Esophagus muscularis mucosa (tissue), 4 donors: Measurements from ENCODE around the gene KLK7. TPM values are rescaled to one million over a fixed set of nuclear protein-coding genes. Genes with fewer than 3 reads are reported as not detected.

Experiments used
- DNase-seq: peaks from one replicate; pipeline ENCODE4 v3.0.0-alpha.2; 2017; ENCODE audit errors: extremely low spot score
- H3K27ac ChIP-seq, 4 donors: fragments of 200-600 bp; sonication (generic); replicated peaks in 1 of 4; 1 replicate in 3 of 4; 2 replicates in 1 of 4; pipeline ENCODE4 v1.5.1; 2016 to 2019; ENCODE audit warnings: mild to moderate bottlenecking in 1 of 4
- H3K27me3 ChIP-seq, 4 donors: fragments of 200-600 bp; sonication (generic); one replicate each; pipeline versions ENCODE4 v1.5.1 to v1.6.0; 2016 to 2019
- H3K36me3 ChIP-seq, 4 donors: fragments of 200-600 bp; sonication (generic); one replicate each; pipeline ENCODE4 v1.5.1; 2016 to 2019
- H3K4me1 ChIP-seq, 4 donors: fragments of 200-600 bp; sonication (generic); one replicate each; pipeline ENCODE4 v1.5.1; 2016 to 2019
- H3K4me3 ChIP-seq, 4 donors: fragments of 200-600 bp; sonication (generic); 1 replicate in 2 of 4; 2 replicates in 2 of 4; pipeline ENCODE4 v1.5.1; 2016 to 2019; ENCODE audit warnings: mild to moderate bottlenecking in 4 of 4, moderate library complexity in 1 of 4
- H3K9me3 ChIP-seq, 4 donors: fragments of 200-600 bp; sonication (generic); 1 replicate in 3 of 4; 2 replicates in 1 of 4; pipeline ENCODE4 v1.5.1; 2016 to 2019
- EP300 ChIP-seq: sonication (generic); formaldehyde crosslinking; IDR thresholded peaks from one replicate; pipeline ENCODE4 v1.6.1; 2017; ENCODE audit warnings: antibody characterized with exemption
- POLR2A ChIP-seq: fragments of 450-650 bp; IDR thresholded peaks from one replicate; pipeline ENCODE4 v1.6.1; 2017; ENCODE audit warnings: antibody characterized with exemption, moderate library complexity, mild to moderate bottlenecking, low read depth
- POLR2AphosphoS5 ChIP-seq, 2 donors: sonication (generic); formaldehyde crosslinking; IDR thresholded peaks; one replicate each; pipeline ENCODE4 v1.6.1; 2017; ENCODE audit warnings: antibody characterized with exemption in 2 of 2
- WGBS: methylation state at CpG from one replicate; pipeline ENCODE4 v1.1.5; 2018; 5-methylcytosine and 5-hydroxymethylcytosine counted together
- intact Hi-C: fragments of 100-400 bp; cut with DNase I; formaldehyde crosslinking; loops from one replicate; pipeline ENCODE4 v1.15.1; 2023
- total RNA-seq, 4 donors: library from RNA; depleted of rRNA; stranded (reverse); fragments of >200 nt; gene quantifications; one replicate each; pipeline versions ENCODE4 v1.1.0 to v1.2.1, GENCODE V29; 2016
- TF ChIP-seq, protein P1 (sequence below), 3 experiments: fragments of 200-600 bp in 2 of 3; fragments of 450-650 bp in 1 of 3; sonication (generic) in 2 of 3; IDR thresholded peaks; one replicate each; pipeline ENCODE4 v1.5.1; 2017 to 2019; ENCODE audit warnings: antibody characterized with exemption in 3 of 3, mild to moderate bottlenecking in 2 of 3, moderate library complexity in 1 of 3

KLK7 gene
- total RNA-seq, 4 donors from 2014 or later: 0.32 to 0.33 TPM; not detected in 2

GRCh38 chr19:50963381-50963780 is 20.3 kb downstream of the KLK7 start:
- WGBS: 77% methylated on average over 6 of the region's 6 CpGs
- no peak for DNase-seq
- Histone ChIP-seq H3K27ac (no peak overlapping the region), H3K4me1 (no peaks in the 10 kb centered on the region), H3K27me3 (peaks cover 0 to 77% (median 0%) of the 10 kb centered on the region in 4 donors), H3K9me3 (peaks cover 0 to 3% (median 0%) of the 10 kb centered on the region in 4 donors), H3K4me3 (no peak overlapping the region), H3K36me3 (no peaks in the 10 kb centered on the region)
- TF ChIP-seq POLR2A (no peak), EP300 (no peak), POLR2AphosphoS5 (IDR thresholded peaks at IDR 0.05) (no peak)
- TF ChIP-seq, protein P1, sequence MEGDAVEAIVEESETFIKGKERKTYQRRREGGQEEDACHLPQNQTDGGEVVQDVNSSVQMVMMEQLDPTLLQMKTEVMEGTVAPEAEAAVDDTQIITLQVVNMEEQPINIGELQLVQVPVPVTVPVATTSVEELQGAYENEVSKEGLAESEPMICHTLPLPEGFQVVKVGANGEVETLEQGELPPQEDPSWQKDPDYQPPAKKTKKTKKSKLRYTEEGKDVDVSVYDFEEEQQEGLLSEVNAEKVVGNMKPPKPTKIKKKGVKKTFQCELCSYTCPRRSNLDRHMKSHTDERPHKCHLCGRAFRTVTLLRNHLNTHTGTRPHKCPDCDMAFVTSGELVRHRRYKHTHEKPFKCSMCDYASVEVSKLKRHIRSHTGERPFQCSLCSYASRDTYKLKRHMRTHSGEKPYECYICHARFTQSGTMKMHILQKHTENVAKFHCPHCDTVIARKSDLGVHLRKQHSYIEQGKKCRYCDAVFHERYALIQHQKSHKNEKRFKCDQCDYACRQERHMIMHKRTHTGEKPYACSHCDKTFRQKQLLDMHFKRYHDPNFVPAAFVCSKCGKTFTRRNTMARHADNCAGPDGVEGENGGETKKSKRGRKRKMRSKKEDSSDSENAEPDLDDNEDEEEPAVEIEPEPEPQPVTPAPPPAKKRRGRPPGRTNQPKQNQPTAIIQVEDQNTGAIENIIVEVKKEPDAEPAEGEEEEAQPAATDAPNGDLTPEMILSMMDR (IDR thresholded peaks at IDR 0.05): no peak
- intact Hi-C loops: no loop called here

DNA sequence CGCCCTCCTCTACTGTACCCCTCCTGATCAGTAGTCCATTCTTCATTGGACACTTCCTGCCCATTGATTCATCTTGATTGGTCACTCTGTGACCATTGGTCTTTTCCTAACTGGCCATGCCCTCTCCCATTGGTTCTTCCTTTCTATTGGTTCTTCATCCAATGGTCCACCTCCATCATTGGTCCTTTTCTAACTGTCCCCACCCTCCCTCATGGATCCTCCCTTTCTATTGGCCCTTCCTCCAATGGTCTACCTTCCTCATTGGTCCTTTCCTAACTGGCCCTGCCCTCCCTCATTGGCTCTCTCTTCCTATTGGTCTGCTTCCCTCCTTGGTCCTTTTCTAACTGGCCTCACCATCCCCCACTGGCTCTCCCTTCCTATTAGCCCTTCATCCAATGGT is 21.5 kb downstream of the KLK7 start:
- H3K9me3 ChIP-seq: peaks cover 0 to 3% (median 0%) of the 10 kb centered on the region in 4 donors
- DNase-seq: no peak
- intact Hi-C loops: no loop called here
- no peak overlapping the region for H3K4me3 ChIP-seq
- H3K27me3 ChIP-seq: peaks cover 0 to 77% (median 0%) of the 10 kb centered on the region in 4 donors
- H3K36me3 ChIP-seq: no peaks in the 10 kb centered on the region
- H3K27ac ChIP-seq: no peak overlapping the region
- WGBS: 92% methylated on average over 1 of the region's 1 CpG
- no peaks in the 10 kb centered on the region for H3K4me1 ChIP-seq
- TF ChIP-seq EP300 (no peak), POLR2A (no peak), POLR2AphosphoS5 (IDR thresholded peaks at IDR 0.05) (no peak)
- TF ChIP-seq, protein P1 (IDR thresholded peaks at IDR 0.05): no peak

GRCh38 chr19:50959731-50960500 is 23.8 kb downstream of the KLK7 start:
- no peak overlapping the region for H3K4me3 ChIP-seq
- no peak overlapping the region for H3K27ac ChIP-seq
- no peak for DNase-seq
- WGBS: 55% methylated on average over 9 of the region's 9 CpGs
- no peaks in the 10 kb centered on the region for H3K4me1 ChIP-seq
- H3K36me3 ChIP-seq: no peaks in the 10 kb centered on the region
- TF ChIP-seq POLR2A: no peak
- TF ChIP-seq, protein P1 (IDR thresholded peaks at IDR 0.05): no peak
- TF ChIP-seq POLR2AphosphoS5 (IDR thresholded peaks at IDR 0.05): no peak
- no peak for TF ChIP-seq EP300
- peaks cover 0 to 63% (median 0%) of the 10 kb centered on the region in 4 donors for H3K27me3 ChIP-seq
- intact Hi-C loops: no loop called here
- H3K9me3 ChIP-seq: peaks cover 0 to 3% (median 0%) of the 10 kb centered on the region in 4 donors

GRCh38 chr19:50957587-50957986 is 26.1 kb downstream of the KLK7 start:
- intact Hi-C loops: no loop called here
- Histone ChIP-seq H3K9me3 (no peaks in the 10 kb centered on the region), H3K4me1 (no peaks in the 10 kb centered on the region), H3K4me3 (no peak overlapping the region), H3K27me3 (peaks cover 0 to 60% (median 0%) of the 10 kb centered on the region in 4 donors), H3K27ac (no peak overlapping the region), H3K36me3 (no peaks in the 10 kb centered on the region)
- WGBS: 84% methylated on average over 8 of the region's 8 CpGs
- DNase-seq: no peak
- TF ChIP-seq POLR2AphosphoS5 (IDR thresholded peaks at IDR 0.05) (no peak), EP300 (no peak), POLR2A (no peak)
- TF ChIP-seq, protein P1 (IDR thresholded peaks at IDR 0.05): no peak
